GM15510 (cell line): ENCODE measurements around the gene DENND6B.

Experiments
- POLR2A ChIP-seq: IDR thresholded peaks from 3 replicates; pipeline ENCODE4 v1.6.1; 2011; ENCODE audit warnings: borderline replicate concordance; ENCODE audit not compliant: insufficient read length; ENCODE audit errors: extremely low read depth

The DENND6B gene, protein sequence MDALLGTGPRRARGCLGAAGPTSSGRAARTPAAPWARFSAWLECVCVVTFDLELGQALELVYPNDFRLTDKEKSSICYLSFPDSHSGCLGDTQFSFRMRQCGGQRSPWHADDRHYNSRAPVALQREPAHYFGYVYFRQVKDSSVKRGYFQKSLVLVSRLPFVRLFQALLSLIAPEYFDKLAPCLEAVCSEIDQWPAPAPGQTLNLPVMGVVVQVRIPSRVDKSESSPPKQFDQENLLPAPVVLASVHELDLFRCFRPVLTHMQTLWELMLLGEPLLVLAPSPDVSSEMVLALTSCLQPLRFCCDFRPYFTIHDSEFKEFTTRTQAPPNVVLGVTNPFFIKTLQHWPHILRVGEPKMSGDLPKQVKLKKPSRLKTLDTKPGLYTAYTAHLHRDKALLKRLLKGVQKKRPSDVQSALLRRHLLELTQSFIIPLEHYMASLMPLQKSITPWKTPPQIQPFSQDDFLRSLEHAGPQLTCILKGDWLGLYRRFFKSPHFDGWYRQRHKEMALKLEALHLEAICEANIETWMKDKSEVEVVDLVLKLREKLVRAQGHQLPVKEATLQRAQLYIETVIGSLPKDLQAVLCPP

DNA sequence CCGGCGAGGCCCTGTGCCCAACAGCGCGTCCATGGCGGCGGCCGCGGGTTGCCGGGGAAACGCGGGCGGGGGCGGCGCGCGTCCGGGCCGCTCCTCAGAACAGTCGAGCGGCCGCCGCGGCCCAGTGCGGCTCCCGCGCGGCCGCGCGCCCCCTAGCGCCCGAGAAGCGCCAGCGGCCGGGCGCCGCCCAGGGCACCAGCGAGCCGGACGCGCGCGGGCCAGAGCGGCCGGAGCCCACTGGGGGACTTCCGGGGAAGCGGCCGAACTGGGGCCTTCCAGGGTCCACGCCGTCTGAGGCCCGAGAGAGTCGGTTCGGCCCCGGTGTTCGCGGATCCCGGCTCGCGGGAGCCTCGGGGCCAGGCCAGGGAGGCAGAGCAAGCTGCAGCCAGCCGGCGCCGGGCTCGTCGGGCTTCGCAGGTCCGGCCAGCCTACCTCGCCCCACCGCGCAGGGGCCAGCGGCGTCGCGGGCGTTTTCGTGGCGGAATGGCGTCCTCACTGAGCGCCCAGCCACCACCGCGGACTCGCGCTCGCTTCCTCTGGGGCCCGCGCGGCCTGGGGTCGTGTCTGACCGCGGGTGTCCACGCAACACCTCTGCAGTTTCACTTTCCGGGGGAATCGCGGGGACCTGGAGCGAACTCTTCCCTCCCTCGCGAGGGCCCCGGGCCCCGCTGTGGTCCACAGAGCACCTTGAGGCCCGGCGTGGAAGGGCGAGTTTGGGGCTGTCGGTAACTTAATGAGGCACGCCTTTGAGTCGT, at the start of gene DENND6B:
Gene DENND6B (minus strand): TSS at position 57 of the 755 bp plus-strand sequence. CDS start 24 bp downstream, at position 33.
- TF ChIP-seq POLR2A, result peak; percentile 81

DNA sequence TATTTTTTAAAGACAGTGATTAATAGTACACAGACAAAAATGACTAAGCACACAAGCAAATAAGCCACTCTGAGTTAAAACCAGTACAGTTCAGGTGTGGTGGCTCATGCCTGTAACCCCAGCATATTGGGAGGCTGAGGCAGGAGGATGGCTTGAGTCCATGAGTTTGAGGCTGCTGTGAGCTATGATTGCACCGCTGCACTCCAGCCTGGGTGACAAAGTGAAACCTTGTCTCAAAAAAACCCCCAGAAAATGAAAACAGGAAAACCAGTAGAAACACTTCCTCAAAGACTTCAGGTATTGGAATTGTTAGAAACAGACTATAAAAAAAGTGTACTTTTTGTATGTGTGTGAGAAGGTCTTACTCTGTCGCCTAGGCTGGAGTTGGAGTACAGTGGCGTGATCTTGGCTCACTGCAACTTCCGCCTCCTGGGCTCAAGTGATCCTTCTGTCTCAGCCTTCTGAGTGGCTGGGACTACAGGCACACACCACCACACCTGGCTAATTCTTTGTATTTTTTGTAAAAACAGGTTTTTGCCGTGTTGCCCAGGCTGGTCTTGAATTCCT, 49.4 kb upstream of the DENND6B start:
- no peak for TF ChIP-seq POLR2A

DNA sequence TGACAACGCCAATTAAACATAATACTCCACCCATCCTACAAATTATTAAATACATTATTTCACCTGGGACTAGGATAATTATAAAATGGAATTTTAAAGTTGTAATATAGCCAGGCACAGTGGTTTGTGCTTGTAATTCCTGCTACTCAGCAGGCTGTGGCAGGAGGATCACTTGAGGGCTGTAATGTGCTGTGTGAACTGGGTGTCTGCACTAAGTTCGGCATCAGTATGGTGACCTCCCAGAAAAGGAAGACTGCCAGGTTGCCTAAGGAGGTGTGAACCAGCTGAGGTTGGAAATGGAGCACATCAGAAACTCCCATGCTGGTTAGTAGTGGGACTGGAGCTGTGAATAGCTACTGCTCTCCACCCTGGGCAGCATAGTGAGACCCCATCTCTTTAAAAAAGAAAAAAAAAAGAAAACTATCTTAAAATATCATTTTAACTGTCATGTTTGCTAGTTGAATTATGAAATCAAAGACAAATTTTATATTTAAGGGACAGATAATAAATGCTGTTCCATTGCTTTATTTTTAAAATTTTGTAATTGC, 44.4 kb upstream of the DENND6B start:
- no peak for TF ChIP-seq POLR2A

DNA sequence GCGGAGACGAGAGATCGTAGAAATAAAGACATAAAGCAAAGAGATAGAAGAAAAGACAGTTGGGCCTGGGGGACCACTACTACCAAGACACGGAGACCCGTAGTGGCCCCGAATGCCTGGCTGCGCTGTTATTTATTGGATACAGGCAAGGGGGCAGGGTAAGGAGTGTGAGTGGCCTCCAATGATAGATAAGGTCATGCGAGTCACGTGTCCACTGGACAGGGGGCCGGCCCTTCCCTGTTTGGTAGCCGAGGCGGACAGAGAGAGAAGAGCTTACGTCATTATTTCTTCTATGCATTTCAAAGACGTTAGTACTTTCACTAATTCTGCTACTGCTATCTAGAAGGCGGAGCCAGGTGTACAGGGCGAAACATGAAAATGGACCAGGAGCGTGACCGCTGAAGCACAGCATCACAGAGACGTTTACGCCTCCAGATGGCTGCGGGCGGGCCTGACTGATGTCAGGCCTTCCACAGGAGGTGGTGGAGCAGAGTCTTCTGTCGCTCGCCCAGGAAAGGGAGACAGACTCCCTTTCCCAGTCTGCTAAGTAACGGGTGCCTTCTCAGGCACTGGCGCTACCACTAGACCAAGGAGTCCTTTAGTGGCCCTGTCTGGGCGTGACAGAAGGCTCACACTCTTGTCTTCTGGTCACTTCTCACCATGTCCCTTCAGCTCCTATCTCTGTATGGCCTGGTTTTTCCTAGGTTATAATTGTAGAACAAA, 41.1 kb upstream of the DENND6B start:
- no peak for TF ChIP-seq POLR2A

DNA sequence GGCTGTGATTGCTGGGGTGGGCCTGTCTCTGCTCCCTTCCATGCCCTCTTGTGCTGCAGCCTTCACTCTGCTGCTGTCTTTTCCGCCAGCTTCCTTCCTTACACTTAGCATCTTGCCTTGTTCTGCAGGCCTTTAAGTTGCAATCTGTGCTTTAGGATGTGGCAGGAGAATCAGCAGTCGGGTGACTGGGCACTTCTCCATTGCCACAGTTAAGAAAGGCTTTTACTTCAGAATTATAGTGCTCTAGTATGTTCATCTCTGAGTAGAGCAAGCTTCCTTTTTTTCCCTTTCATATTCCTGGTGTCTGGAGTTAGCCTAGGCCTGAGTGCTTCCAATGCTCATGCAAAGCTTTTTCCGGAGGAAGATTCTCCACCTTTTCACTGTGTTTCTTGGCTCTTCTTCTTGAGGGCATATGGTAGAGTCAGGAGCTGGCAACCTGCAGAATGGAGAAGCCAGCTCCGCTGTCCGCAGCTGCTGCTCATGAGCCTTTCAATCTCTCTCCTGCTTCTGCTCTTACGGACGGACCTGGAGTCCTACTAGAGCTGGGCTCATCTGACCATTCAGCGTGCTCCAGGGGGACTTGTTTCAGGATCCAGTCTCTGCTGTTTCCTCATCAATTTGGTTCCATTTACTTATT, 36.5 kb upstream of the DENND6B start:
- no peak for TF ChIP-seq POLR2A

DNA sequence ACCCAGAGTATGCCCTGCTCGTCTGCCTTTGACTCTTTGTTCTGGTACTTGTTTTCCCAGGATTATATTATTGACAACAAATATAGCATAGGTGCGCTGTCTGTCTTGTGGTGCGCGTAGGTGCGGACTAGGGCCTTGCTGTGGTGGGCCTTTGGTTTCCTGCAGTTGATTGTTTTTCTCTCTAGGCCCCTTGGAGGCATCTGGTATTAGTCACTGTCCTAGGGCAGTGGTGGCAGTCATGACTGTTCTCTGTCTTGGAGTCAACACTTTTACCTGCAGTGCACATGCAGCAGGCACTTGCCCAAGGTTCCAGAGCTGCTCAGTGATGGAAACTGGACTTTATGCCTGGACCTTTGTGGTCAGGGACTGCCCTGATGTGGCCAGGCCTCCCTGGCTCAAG, 34.9 kb upstream of the DENND6B start:
- TF ChIP-seq POLR2A, result no peak

DNA sequence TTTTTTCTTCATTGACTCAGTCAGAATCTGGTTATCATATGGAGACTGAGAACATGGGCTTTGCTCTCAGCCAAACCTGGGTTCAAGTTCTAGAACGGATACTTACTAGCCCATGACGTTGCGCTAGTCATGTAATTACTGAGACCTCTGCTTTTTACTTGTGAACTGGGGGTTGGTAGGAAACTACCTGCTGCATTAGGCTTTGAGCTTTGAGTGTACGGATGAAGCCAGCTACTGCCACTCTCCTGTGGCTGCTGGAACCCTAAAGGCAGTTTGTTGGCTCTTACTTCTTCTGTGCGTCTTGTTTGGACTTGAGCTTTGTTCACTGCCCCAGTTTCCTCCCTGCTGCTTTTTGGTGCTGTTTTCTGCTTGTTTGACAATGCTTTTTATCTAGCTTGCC, 34.4 kb upstream of the DENND6B start:
- no peak for TF ChIP-seq POLR2A

DNA sequence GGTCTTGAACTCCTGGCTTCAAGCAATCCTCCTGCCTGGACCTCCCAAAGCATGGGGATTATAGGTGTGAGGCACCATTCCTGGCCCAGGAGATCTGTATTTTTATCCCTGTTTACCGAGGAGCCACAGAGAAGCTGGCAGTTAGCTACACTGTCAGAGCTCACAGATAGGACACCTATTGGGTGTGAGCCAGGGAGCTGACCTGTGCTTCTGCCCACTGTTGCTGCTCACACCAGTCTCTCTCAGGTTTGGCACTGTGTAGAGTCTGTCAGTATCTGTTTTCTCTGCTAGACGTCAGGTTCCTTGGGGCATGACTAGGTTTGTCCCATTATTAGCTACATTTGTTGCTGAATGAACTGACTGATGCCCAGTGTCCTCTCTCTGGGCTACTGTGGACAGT, 33.8 kb upstream of the DENND6B start:
- TF ChIP-seq POLR2A, result no peak

DNA sequence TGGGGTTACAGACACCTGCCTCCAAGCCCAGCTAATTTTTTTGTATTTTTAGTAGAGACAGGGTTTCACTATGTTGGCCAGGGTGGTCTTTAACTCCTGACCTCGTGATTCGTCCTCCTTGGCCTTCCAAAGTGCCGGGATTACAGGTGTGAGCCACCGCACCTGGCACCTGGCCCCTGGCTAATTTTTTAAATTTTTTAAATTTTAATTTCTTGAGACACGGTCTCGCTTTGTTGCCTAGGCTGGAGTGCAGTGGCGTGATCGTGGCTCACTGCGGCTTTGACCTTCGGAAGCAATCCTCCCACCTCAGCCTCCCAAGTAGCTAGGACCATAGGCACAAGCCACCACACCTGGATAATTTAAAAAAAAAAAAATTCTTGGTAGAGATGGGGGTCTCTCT, 30.9 kb upstream of the DENND6B start:
- TF ChIP-seq POLR2A, result no peak

DNA sequence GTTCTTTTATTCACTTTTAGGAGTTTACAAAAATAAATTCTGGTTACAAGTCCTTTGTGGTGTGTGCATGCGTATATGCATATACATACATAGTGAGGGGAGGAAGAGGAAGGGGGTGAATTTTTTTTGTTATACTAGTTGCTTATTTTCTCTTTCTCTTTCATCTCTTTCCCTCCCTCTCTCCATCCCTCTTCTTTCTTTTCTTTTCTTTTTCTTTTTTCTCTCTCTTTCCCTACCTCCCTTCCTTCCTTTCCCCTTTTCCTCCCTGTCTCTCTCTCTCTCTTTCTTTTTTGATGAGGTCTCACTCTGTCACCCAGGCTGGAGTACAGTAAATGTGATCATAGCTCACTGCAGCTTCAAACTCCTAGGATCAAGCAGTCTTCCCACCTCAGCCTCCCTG, 30.4 kb upstream of the DENND6B start:
- TF ChIP-seq POLR2A, result no peak

DNA sequence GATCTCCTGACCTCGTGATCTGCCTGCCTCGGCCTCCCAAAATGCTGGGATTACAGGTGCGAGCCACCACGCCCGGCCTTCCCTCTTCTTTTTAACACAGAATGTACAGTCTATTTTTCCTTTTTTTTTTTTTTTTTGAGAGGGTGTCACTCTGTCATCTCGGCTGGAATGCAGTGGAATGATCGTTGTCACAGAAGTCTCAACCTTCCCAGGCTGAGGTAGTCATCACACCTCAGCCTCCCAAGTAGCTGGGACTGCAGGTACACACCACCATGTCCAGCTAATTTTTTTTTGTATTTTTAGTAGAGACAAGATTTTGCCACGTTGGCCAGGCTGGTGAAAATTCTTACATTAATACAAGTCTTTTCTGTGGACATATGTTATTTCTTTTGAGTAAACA, 29.4 kb upstream of the DENND6B start:
- TF ChIP-seq POLR2A, result no peak

DNA sequence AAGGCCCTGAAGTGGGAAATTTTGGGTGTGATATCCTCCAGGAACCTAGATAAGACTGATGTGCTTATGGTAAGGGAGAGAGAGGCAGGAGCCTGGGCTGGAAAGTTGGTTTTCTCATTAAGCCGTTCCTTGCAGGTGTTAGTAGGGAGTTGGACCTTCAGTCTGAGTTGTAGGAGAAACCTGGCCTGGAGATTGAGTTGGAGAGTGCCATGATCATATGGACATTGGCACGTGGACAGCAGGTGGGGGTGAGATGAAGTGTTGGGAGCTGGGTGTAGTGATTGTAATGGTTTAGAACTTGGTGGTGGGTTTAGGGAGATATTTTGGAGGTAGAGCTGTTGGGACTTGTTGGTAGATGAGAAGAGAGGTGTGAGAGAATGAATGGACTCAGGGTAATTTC, 21.2 kb upstream of the DENND6B start:
- no peak for TF ChIP-seq POLR2A

DNA sequence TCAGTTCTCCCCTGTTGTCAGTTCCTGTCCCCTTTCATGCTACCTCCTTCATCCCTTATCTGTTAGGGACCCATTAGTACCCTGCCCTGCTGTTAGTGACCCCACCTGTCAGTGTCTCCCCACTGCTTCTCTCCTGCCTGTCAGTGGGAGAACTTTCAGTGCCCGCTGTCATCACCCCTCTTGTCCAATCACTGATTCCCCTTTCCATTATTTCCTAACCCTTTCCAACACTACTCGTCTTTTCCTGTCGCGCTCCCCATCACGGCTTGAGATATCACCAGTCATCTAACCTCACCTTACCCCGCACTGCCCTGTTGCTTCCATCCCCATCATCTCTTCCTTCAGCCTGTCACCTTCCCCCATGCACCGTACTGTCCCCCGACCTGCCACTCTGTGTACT, 20.3 kb upstream of the DENND6B start:
- no peak for TF ChIP-seq POLR2A

DNA sequence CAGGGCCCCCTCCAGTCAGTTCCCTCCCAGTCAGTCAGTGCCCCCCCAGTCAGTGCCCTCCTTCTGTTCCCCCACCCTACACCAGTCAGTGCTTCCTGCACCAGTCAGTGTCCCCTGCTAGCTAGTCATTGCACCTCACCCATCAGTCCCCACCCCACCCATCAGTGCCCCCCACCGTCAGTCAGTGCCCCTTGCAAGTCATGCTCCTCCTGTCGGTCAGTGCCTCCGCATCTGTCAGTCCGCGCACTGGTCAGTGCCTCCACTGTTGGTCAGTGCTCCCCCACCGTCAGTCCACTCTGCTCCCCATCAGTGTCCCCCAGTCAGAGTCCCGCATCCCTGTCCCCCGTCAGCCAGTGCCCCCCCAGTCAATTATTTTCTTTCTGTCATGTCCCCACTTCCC, 19.7 kb upstream of the DENND6B start:
- TF ChIP-seq POLR2A, result no peak

DNA sequence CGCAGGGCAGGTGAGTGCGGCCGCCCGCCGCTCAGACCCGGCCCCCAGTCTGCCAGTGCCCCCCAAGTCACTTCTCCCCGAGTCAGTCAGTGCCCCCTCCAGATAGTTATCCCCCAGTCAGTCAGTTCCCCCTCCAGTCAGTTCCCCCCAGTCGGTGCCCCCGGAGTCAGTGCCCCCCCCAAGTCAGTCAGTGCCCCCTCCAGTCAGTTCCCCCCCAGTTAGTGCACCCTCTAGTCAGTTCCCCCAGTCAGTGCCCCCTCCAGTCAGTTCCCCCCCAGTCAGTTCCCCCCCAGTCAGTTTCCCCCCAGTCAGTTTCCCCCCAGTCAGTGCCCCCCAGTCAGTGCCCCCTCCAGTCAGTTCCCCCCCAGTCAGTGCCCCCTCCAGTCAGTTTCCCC, 16.7 kb upstream of the DENND6B start:
- TF ChIP-seq POLR2A, result no peak
